H1 (cell line): ENCODE results near the gene CNNM4. TPM values are rescaled to one million over a fixed set of nuclear protein-coding genes. Genes with fewer than 3 reads are reported as not detected.

ENCODE experiments used
- ATF2 ChIP-seq: IDR thresholded peaks from 2 replicates; pipeline ENCODE4 v1.6.1; 2012; ENCODE audit warnings: low read length, inconsistent platforms
- ATF3 ChIP-seq: IDR thresholded peaks from 2 replicates; pipeline ENCODE4 v1.6.1; 2011; ENCODE audit warnings: low read depth, mild to moderate bottlenecking, low read length; ENCODE audit not compliant: insufficient read depth
- BACH1 ChIP-seq: IDR thresholded peaks from 2 replicates; pipeline ENCODE4 v1.6.1; 2012; ENCODE audit warnings: low read length, improper control_type of control experiment
- BRCA1 ChIP-seq: IDR thresholded peaks from 2 replicates; pipeline ENCODE4 v1.6.1; 2012; ENCODE audit warnings: low read depth, low read length, improper control_type of control experiment
- CBX8 ChIP-seq: fragments of 300-800, 300-1000 bp; sonication (generic); IDR thresholded peaks from 2 replicates; pipeline ENCODE4 v1.7.1; 2016; ENCODE audit warnings: low read depth, low read length, borderline replicate concordance
- CHD2 ChIP-seq: IDR thresholded peaks from 2 replicates; pipeline ENCODE4 v1.6.1; 2012; ENCODE audit warnings: low read length, improper control_type of control experiment
- CTBP2 ChIP-seq: IDR thresholded peaks from 2 replicates; pipeline ENCODE4 v1.7.0; 2011; ENCODE audit warnings: borderline replicate concordance, mild to moderate bottlenecking, moderate library complexity, mixed read lengths, low read length; ENCODE audit not compliant: insufficient read depth, insufficient read length
- HDAC6 ChIP-seq: IDR thresholded peaks from one replicate; pipeline ENCODE4 v1.7.1; 2012; ENCODE audit warnings: low read depth, mild to moderate bottlenecking, inconsistent platforms, low read length, moderate library complexity
- JUN ChIP-seq: IDR thresholded peaks from 2 replicates; pipeline ENCODE4 v1.6.1; 2011; ENCODE audit warnings: low read depth, mild to moderate bottlenecking, improper control_type of control experiment, low read length
- MAFK ChIP-seq: IDR thresholded peaks from 2 replicates; pipeline ENCODE4 v1.6.1; 2012; ENCODE audit warnings: low read depth, mild to moderate bottlenecking, improper control_type of control experiment, low read length
- NRF1 ChIP-seq: IDR thresholded peaks from 2 replicates; pipeline ENCODE4 v1.6.1; 2011; ENCODE audit warnings: mild to moderate bottlenecking, low read depth, low read length, improper control_type of control experiment
- PHF8 ChIP-seq: fragments of 200-600 bp; sonication (generic); conservative IDR thresholded peaks from 2 replicates; pipeline ENCODE4 v1.7.1; 2012; ENCODE audit warnings: low read depth, mild to moderate bottlenecking, inconsistent platforms, low read length, moderate library complexity
- POLR2AphosphoS5 ChIP-seq: IDR thresholded peaks from 2 replicates; pipeline ENCODE4 v1.6.1; 2011; ENCODE audit warnings: low read depth, low read length
- POU5F1 ChIP-seq: IDR thresholded peaks from 2 replicates; pipeline ENCODE4 v1.6.1; 2011; ENCODE audit warnings: low read depth, mild to moderate bottlenecking, low read length, moderate library complexity
- RFX5 ChIP-seq: IDR thresholded peaks from 2 replicates; pipeline ENCODE4 v1.6.1; 2011; ENCODE audit warnings: low read depth, low read length, improper control_type of control experiment, borderline replicate concordance
- SIN3A ChIP-seq, 2 experiments: IDR thresholded peaks in 1 of 2; conservative IDR thresholded peaks in 1 of 2; 2 replicates each; pipeline ENCODE4 v1.6.1; 2011 to 2012; ENCODE audit warnings: low read length in 2 of 2, improper control_type of control experiment in 1 of 2, low read depth in 1 of 2, mild to moderate bottlenecking in 1 of 2
- SP2 ChIP-seq: IDR thresholded peaks from 2 replicates; pipeline ENCODE4 v1.6.1; 2012; ENCODE audit warnings: mild to moderate bottlenecking, low read length, inconsistent platforms
- SRF ChIP-seq: IDR thresholded peaks from 2 replicates; pipeline ENCODE4 v1.6.1; 2011; ENCODE audit warnings: mild to moderate bottlenecking, low read depth, low read length, moderate library complexity
- TAF1 ChIP-seq: IDR thresholded peaks from 2 replicates; pipeline ENCODE4 v1.6.1; 2011; ENCODE audit warnings: mild to moderate bottlenecking, low read depth, low read length
- ZNF274 ChIP-seq: IDR thresholded peaks from 2 replicates; pipeline ENCODE4 v1.7.0; 2012; ENCODE audit warnings: low read length, borderline replicate concordance; ENCODE audit errors: extremely low read depth
- polyA plus RNA-seq, 7 experiments: library from polyadenylated mRNA; depleted of rRNA in 3 of 7; stranded (reverse) in 5 of 7; unstranded in 2 of 7; fragments of >200 nt in 5 of 7; fragments of 200-250 nt in 2 of 7; gene quantifications; 1 replicate in 5 of 7; 2 replicates in 1 of 7; 4 replicates in 1 of 7; pipeline versions ENCODE4 v1.2.1 to v1.2.3, GENCODE V29; 2011 to 2013; ENCODE audit warnings: missing spikeins in 2 of 7, mixed read lengths in 2 of 7
- total RNA-seq: library from RNA; stranded (reverse); fragmentation: NEBNext Ultra II Directional; extraction: Animal tissue kit (Norgen Biotek cat#: 25700); gene quantifications from 2 replicates; pipeline ENCODE4 v1.2.1, GENCODE V29; 2021

CNNM4 gene
- total and polyA plus RNA-seq, 2 of the 8 experiments (the other 6 are each of a cell fraction or from before 2014, with no cell fraction given) = 10.3 to 11.0 TPM

GRCh38 chr2:96832754-96833507, 72.2 kb downstream of the CNNM4 start (continued):
- no peak for TF ChIP-seq BACH1
- TF ChIP-seq SP2 = no peak
- no peak for TF ChIP-seq JUN
- TF ChIP-seq RFX5 = no peak
- TF ChIP-seq CHD2 = no peak
- TF ChIP-seq POU5F1 = no peak
- TF ChIP-seq POLR2AphosphoS5 = peak; percentile 52; the same call in 1 of the 2 replicates
- TF ChIP-seq SIN3A (conservative IDR thresholded peaks at IDR 0.05 in 1 of 2, IDR thresholded peaks at IDR 0.05 in 1 of 2; ENCODE audit: low read depth in 1 of 2, low read length in 2 of 2) = peak; percentile 51 to 74; a peak in 2 of 4 replicates
- no peak for TF ChIP-seq BRCA1
- no peak for TF ChIP-seq CBX8
- peak; percentile 77 for TF ChIP-seq CTBP2
- peak; percentile 50; the same call in 1 of the 2 replicates for TF ChIP-seq NRF1
- peak; percentile 40; the same call in 1 of the 2 replicates for TF ChIP-seq TAF1
- TF ChIP-seq ATF3 = no peak
- no peak for TF ChIP-seq MAFK
- no peak for TF ChIP-seq ATF2
- no peak for TF ChIP-seq HDAC6
- TF ChIP-seq ZNF274 = no peak
- no peak for TF ChIP-seq SRF
- no peak for TF ChIP-seq PHF8
